H1 (cell line): ENCODE data around the gene MAML3. TPM values are rescaled to one million over a fixed set of nuclear protein-coding genes. Genes with fewer than 3 reads are reported as not detected.

Experiments
- CTCF ChIA-PET: fragments of 300-600 bp; sonication (Branson Sonifier 250); formaldehyde crosslinking; loops from one replicate; lab custom pipeline; 2021; ENCODE audit not compliant: partially characterized antibody; lab: Charles Lee
- POLR2A ChIA-PET: fragments of 300-600 bp; sonication (Branson Sonifier 250); formaldehyde crosslinking; loops from one replicate; lab custom pipeline; 2021; ENCODE audit warnings: inconsistent platforms; ENCODE audit not compliant: partially characterized antibody; lab: Charles Lee
- DNase-seq, 2 experiments: peaks; one replicate each; pipeline versions ENCODE4 v3.0.0 to v3.0.0-alpha.2; 2010 to 2022; ENCODE audit warnings: low spot score in 2 of 2, low read depth in 1 of 2, mixed read lengths in 1 of 2
- FAIRE-seq: peaks from 2 replicates; lab custom pipeline; 2011; peaks lifted over from hg19 to GRCh38; lab: Jason Lieb, UNC
- H2AFZ ChIP-seq: 2 replicates; pipeline ENCODE4 v1.8.1; 2012; ENCODE audit warnings: low read length, inconsistent platforms
- H2AK5ac ChIP-seq: 2 replicates; pipeline ENCODE4 v1.6.1; 2013; ENCODE audit warnings: low read depth, low read length
- H2BK120ac ChIP-seq: replicated peaks from 2 replicates; pipeline ENCODE3; 2013; ENCODE audit warnings: low read depth, low read length, inconsistent platforms
- H2BK12ac ChIP-seq: 2 replicates; pipeline ENCODE4 v1.6.1; 2013; ENCODE audit warnings: low read depth, low read length
- H2BK15ac ChIP-seq: 2 replicates; pipeline ENCODE4 v1.6.1; 2013; ENCODE audit warnings: low read length
- H2BK20ac ChIP-seq: 2 replicates; pipeline ENCODE4 v1.6.1; 2013; ENCODE audit warnings: low read length
- H2BK5ac ChIP-seq: 2 replicates; pipeline ENCODE4 v1.6.1; 2013; ENCODE audit warnings: low read depth, low read length
- H3K14ac ChIP-seq: 2 replicates; pipeline ENCODE4 v1.6.1; 2013; ENCODE audit warnings: inconsistent platforms; ENCODE audit not compliant: insufficient read length
- H3K18ac ChIP-seq: 2 replicates; pipeline ENCODE4 v1.6.1; 2013; ENCODE audit warnings: low read length; ENCODE audit errors: extremely low read depth
- H3K23ac ChIP-seq: 2 replicates; pipeline ENCODE4 v1.6.1; 2013; ENCODE audit warnings: inconsistent platforms; ENCODE audit not compliant: insufficient read length
- H3K23me2 ChIP-seq: 2 replicates; pipeline ENCODE4 v1.6.1; 2013; ENCODE audit warnings: low read depth, low read length
- H3K27ac ChIP-seq: 2 replicates; pipeline ENCODE4 v1.6.1; 2011; ENCODE audit warnings: low read depth, low read length, inconsistent platforms
- H3K27me3 ChIP-seq, 4 experiments: replicated peaks in 1 of 4; 1 replicate in 1 of 4; 2 replicates in 3 of 4; pipeline versions ENCODE4 v1.6.1 to v1.8.1; 2011 to 2013; ENCODE audit warnings: low read length in 3 of 4, mild to moderate bottlenecking in 3 of 4, inconsistent platforms in 2 of 4, mixed read lengths in 2 of 4, moderate library complexity in 1 of 4; ENCODE audit not compliant: control insufficient read depth in 3 of 4, insufficient read depth in 3 of 4; ENCODE audit errors: extremely low read depth in 1 of 4
- H3K36me3 ChIP-seq, 4 experiments: 2 replicates each; pipeline versions ENCODE4 v1.6.1 to v1.8.1; 2011 to 2013; ENCODE audit warnings: mild to moderate bottlenecking in 4 of 4, low read length in 3 of 4, moderate library complexity in 2 of 4, control low read depth in 1 of 4, inconsistent platforms in 1 of 4; ENCODE audit not compliant: insufficient read depth in 4 of 4, control insufficient read depth in 2 of 4
- H3K4ac ChIP-seq: replicated peaks from 2 replicates; pipeline ENCODE3; 2013; ENCODE audit warnings: low read length, low read depth, mixed read lengths, inconsistent platforms; ENCODE audit not compliant: insufficient read length
- H3K4me1 ChIP-seq, 4 experiments: replicated peaks in 1 of 4; 1 replicate in 1 of 4; 2 replicates in 3 of 4; pipeline versions ENCODE4 v1.6.1 to v1.8.1; 2011 to 2013; ENCODE audit warnings: low read length in 3 of 4, inconsistent platforms in 2 of 4, mixed read lengths in 1 of 4; ENCODE audit not compliant: insufficient read depth in 4 of 4, control insufficient read depth in 3 of 4
- H3K4me2 ChIP-seq, 2 experiments: 2 replicates each; pipeline versions ENCODE4 v1.6.1 to v1.8.1; 2011 to 2013; ENCODE audit warnings: low read depth in 2 of 2, low read length in 2 of 2, control low read depth in 1 of 2, inconsistent platforms in 1 of 2, mild to moderate bottlenecking in 1 of 2; ENCODE audit not compliant: insufficient read depth in 1 of 2
- H3K4me3 ChIP-seq, 4 experiments: fragments of 200-600, 300-600 bp in 1 of 4; sonication (generic), shearing (Covaris generic), sonication (Bioruptor Twin) in 1 of 4; 2 replicates each; pipeline versions ENCODE4 v1.5.1 to v1.8.1; 2011 to 2016; ENCODE audit warnings: low read length in 4 of 4, low read depth in 3 of 4, control low read depth in 2 of 4, inconsistent platforms in 2 of 4, mild to moderate bottlenecking in 2 of 4, mixed read lengths in 1 of 4, moderate library complexity in 1 of 4; ENCODE audit not compliant: insufficient read depth in 2 of 4; ENCODE audit errors: extremely low read depth in 1 of 4
- H3K56ac ChIP-seq: replicated peaks from 2 replicates; pipeline ENCODE3; 2013; ENCODE audit warnings: low read depth, mild to moderate bottlenecking, mixed read lengths, low read length, inconsistent platforms; ENCODE audit not compliant: insufficient read length
- H3K79me1 ChIP-seq: 2 replicates; pipeline ENCODE4 v1.6.1; 2013; ENCODE audit warnings: low read depth, low read length, control low read depth
- H3K79me2 ChIP-seq, 2 experiments: 2 replicates each; pipeline versions ENCODE4 v1.6.1 to v1.8.1; 2012 to 2013; ENCODE audit warnings: low read length in 2 of 2, mild to moderate bottlenecking in 2 of 2, inconsistent platforms in 1 of 2; ENCODE audit not compliant: insufficient read depth in 2 of 2, control insufficient read depth in 1 of 2
- H3K9ac ChIP-seq, 4 experiments: replicated peaks in 1 of 4; 1 replicate in 1 of 4; 2 replicates in 3 of 4; pipeline versions ENCODE4 v1.6.1 to v1.8.1; 2011 to 2013; ENCODE audit warnings: low read depth in 3 of 4, low read length in 3 of 4, control low read depth in 2 of 4, mild to moderate bottlenecking in 2 of 4, moderate library complexity in 2 of 4, inconsistent platforms in 1 of 4; ENCODE audit errors: extremely low read depth in 1 of 4
- H3K9me3 ChIP-seq, 2 experiments: 2 replicates each; pipeline versions ENCODE4 v1.6.1 to v1.8.1; 2012 to 2013; ENCODE audit warnings: mild to moderate bottlenecking in 2 of 2, moderate library complexity in 2 of 2, control low read depth in 1 of 2, inconsistent platforms in 1 of 2, low read depth in 1 of 2, low read length in 1 of 2, mixed read lengths in 1 of 2; ENCODE audit not compliant: insufficient read depth in 2 of 2
- H4K20me1 ChIP-seq, 2 experiments: replicated peaks in 1 of 2; 2 replicates each; pipeline versions ENCODE3 to v1.8.1; 2011 to 2013; ENCODE audit warnings: inconsistent platforms in 2 of 2, low read length in 2 of 2, mild to moderate bottlenecking in 1 of 2; ENCODE audit not compliant: insufficient read depth in 2 of 2, control insufficient read depth in 1 of 2
- H4K5ac ChIP-seq: 2 replicates; pipeline ENCODE4 v1.6.1; 2013; ENCODE audit warnings: low read length, low read depth, mixed read lengths, inconsistent platforms; ENCODE audit not compliant: insufficient read length
- H4K8ac ChIP-seq: 2 replicates; pipeline ENCODE4 v1.8.0; 2013; ENCODE audit warnings: mild to moderate bottlenecking, moderate library complexity, low read length, inconsistent platforms; ENCODE audit not compliant: insufficient read depth; ENCODE audit errors: extremely low read depth
- H4K91ac ChIP-seq: replicated peaks from 2 replicates; pipeline ENCODE3; 2013; ENCODE audit warnings: low read length, mixed read lengths, inconsistent platforms; ENCODE audit not compliant: insufficient read length
- CHD1 ChIP-seq: IDR thresholded peaks from 2 replicates; pipeline ENCODE4 v1.6.1; 2012; ENCODE audit warnings: low read depth, low read length, improper control_type of control experiment
- MAFK ChIP-seq: IDR thresholded peaks from 2 replicates; pipeline ENCODE4 v1.6.1; 2012; ENCODE audit warnings: low read depth, mild to moderate bottlenecking, improper control_type of control experiment, low read length
- RNF2 ChIP-seq: fragments of 200-900, 300-1000 bp; sonication (generic); IDR thresholded peaks from 2 replicates; pipeline ENCODE4 v1.7.1; 2016; ENCODE audit warnings: borderline replicate concordance, low read depth, mild to moderate bottlenecking, antibody characterized with exemption, low read length; ENCODE audit not compliant: poor library complexity, severe bottlenecking; ENCODE audit errors: missing control alignments
- WGBS, 2 experiments: shearing (Covaris generic) in 1 of 2; methylation state at CpG; one replicate each; pipeline versions ENCODE4 v1.1.6 to v1.1.7; 2013 to 2015; ENCODE audit warnings: low lambda C conversion rate in 2 of 2, mixed read lengths in 2 of 2, inconsistent platforms in 1 of 2, low coverage in 1 of 2, missing lambda C conversion rate in 1 of 2; ENCODE audit not compliant: insufficient replicate concordance in 2 of 2, insufficient coverage in 1 of 2, insufficient read length in 1 of 2; ENCODE audit errors: extremely low coverage in 1 of 2, missing lambda C conversion rate in 1 of 2; 5-methylcytosine and 5-hydroxymethylcytosine counted together
- polyA plus RNA-seq, 7 experiments: library from polyadenylated mRNA; depleted of rRNA in 3 of 7; stranded (reverse) in 5 of 7; unstranded in 2 of 7; fragments of >200 nt in 5 of 7; fragments of 200-250 nt in 2 of 7; gene quantifications; 1 replicate in 5 of 7; 2 replicates in 1 of 7; 4 replicates in 1 of 7; pipeline versions ENCODE4 v1.2.1 to v1.2.3, GENCODE V29; 2011 to 2013; ENCODE audit warnings: missing spikeins in 2 of 7, mixed read lengths in 2 of 7
- total RNA-seq: library from RNA; stranded (reverse); fragmentation: NEBNext Ultra II Directional; extraction: Animal tissue kit (Norgen Biotek cat#: 25700); gene quantifications from 2 replicates; pipeline ENCODE4 v1.2.1, GENCODE V29; 2021

Gene MAML3
- total and polyA plus RNA-seq, 2 of the 8 experiments (the other 6 are each of a cell fraction or from before 2014, with no cell fraction given): 2.1 to 5.7 TPM

DNA sequence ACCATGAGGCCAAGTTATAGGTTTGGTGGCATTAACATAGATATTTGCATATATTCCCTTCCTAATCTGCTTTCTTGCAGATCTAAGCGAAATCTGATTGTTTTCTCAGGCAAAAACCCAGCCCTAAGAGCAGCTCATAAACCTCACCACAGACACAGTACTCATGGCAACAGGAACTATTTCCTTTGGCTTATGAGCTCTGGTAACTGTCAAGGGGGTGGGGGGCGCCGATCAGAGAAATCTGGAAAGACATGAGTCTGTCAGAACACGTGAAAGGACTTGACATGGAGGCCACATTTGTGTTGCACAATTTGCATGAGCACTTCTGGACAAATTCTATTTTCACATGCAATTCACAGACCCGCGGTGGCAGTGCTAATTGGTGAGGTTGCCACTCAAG is 404.6 kb downstream of the MAML3 start:
- Histone ChIP-seq H3K4me2 (no peak overlapping the region), H3K4ac (no peak overlapping the region), H4K20me1 (no peaks in the 10 kb centered on the region), H3K23ac (no peak overlapping the region), H2BK20ac (no peak overlapping the region), H3K4me1 (peaks cover 0 to 3% (median 1%) of the 10 kb centered on the region in 4 experiments; a peak in 2 of 7 replicates), H3K56ac (no peak overlapping the region), H3K79me2 (no peaks in the 10 kb centered on the region), H4K91ac (no peak overlapping the region), H2AK5ac (no peak overlapping the region), H2BK120ac (no peak overlapping the region), H3K18ac (no peak overlapping the region), H3K9ac (no peak overlapping the region), H4K8ac (no peak overlapping the region), H2BK15ac (no peak overlapping the region), H3K27ac (no peak overlapping the region), H3K27me3 (no peaks in the 10 kb centered on the region), H2AFZ (no peak overlapping the region), H4K5ac (no peak overlapping the region), H2BK12ac (no peak overlapping the region), H3K4me3 (no peak overlapping the region), H3K79me1 (no peaks in the 10 kb centered on the region), H3K36me3 (no peaks in the 10 kb centered on the region), H2BK5ac (no peak overlapping the region), H3K9me3 (no peaks in the 10 kb centered on the region), H3K23me2 (no peaks in the 10 kb centered on the region; the same call in 1 of the 2 replicates), H3K14ac (no peak overlapping the region)
- ChIA-PET POLR2A (interaction anchor here (1.2 kb wide), 1 partner anchor 9 kb away, joined by 4 read pairs; no protein-coding TSS in a partner anchor), CTCF (interaction anchor here (0.6 to 3.6 kb wide), 12 partner anchors 10 to 254 kb away, joined by 3 to 23 read pairs (median 4); no protein-coding TSS in a partner anchor)
- 89% methylated on average over 6 of the region's 6 CpGs; no CpG with 5 or more reads in 1 of the 2 experiments for WGBS, 2 experiments
- DNase-seq: no peak
- FAIRE-seq: no peak
- TF ChIP-seq RNF2 (no peak), CHD1 (no peak), MAFK (no peak)
